ACHN (cell line): ENCODE data around the gene ATP6V0D1.

Experiments
- DNase-seq: peaks from one replicate; pipeline ENCODE4 v3.0.0-alpha.2; 2015
- in situ Hi-C: cut with HindIII; loops from 2 replicates; pipeline ENCODE4 v1.10.0; 2017; ENCODE audit warnings: low sequenced_read_pairs, low pct_ligation_motif_present, low pct_unique_long_range_greater_than_20kb

ATP6V0D1 gene

GRCh38 chr16:67390816-67391423, 90.0 kb downstream of the ATP6V0D1 start:
- in situ Hi-C loops: no loop called here
- DNase-seq: no peak

- DNase-seq: no peak
- in situ Hi-C loops: no loop called here
These were observed 90.8 kb downstream of the ATP6V0D1 start for GRCh38 chr16:67389911-67390815.

DNA sequence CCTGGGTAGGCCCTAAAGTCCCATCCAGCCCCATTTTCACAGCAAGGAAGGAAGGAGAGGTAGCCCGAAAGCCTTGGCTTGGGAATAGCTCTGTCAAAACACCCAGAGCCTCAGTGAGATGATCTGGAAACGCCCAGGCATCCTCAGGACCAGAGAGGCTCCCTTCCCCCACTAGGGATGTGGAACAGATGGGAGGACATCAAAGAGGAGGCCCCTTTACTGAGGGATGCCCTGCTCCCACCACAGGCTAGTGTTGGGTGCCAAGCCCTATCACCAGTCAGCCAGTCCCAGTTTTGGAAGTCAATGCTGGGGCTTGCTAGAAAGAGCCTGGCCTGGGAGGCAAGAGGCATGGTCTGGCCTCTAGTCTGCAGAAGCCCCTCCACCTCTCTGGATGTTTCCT, 92.4 kb downstream of the ATP6V0D1 start:
- no peak for DNase-seq
- in situ Hi-C loops: no loop called here

DNA sequence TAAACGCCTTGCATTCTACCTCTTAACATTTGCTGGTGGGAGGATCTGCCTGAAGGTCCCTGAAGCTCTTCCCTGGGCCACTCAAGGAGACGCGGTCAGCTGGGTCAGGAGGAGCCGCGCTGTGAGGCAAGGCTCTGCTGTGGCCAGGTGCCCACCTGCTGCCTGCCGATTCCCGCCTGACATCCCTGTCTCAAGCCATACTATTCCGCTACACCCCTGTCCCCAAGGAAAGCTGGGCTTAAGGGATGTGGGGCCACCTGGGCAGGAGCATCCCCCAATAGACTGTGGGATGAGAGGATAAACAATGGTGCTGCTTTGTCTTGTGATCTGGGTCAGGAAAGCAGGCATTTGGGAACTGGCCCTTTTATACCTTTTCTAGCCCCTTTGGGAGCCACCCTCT, 92.8 kb downstream of the ATP6V0D1 start:
- no peak for DNase-seq
- in situ Hi-C loops: no loop called here
